ENCODE data around the gene BPIFB6. TPM values are rescaled to one million over a fixed set of nuclear protein-coding genes. Genes with fewer than 3 reads are reported as not detected.

Gene BPIFB6
- total and polyA plus RNA-seq, 2 donors (not counting 3 experiments of a cell fraction or from before 2014, with no cell fraction given): not detected

- H3K9ac ChIP-seq (replicated peaks; ENCODE audit: extremely low read depth, insufficient read depth, low read length): no peak overlapping the region
- H3K4me2 ChIP-seq (ENCODE audit: insufficient read depth, low read length): no peak overlapping the region
- H2AFZ ChIP-seq (ENCODE audit: low read depth, low read length): no peak overlapping the region
- no peaks in the 10 kb centered on the region for H3K9me1 ChIP-seq (replicated peaks; ENCODE audit: control insufficient read depth, extremely low read depth, insufficient read depth, low read length)
- no TSS peak for BruUV-seq (replicated peaks)
- no peaks in the 10 kb centered on the region for H3K9me3 ChIP-seq (replicated peaks; ENCODE audit: control insufficient read depth, insufficient read depth, low read length)
- no peaks in the 10 kb centered on the region for H3K4me1 ChIP-seq (ENCODE audit: control insufficient read depth, extremely low read depth, insufficient read depth, low read length)
- no peaks in the 10 kb centered on the region for H3K79me2 ChIP-seq (ENCODE audit: control insufficient read depth, insufficient read depth, low read length)
- H4K20me1 ChIP-seq (replicated peaks; ENCODE audit: control insufficient read depth, extremely low read depth, insufficient read depth, low read length): no peaks in the 10 kb centered on the region
- ChIA-PET CTCF (no interaction called here), POLR2A (no interaction called here)
- H3K27me3 ChIP-seq (ENCODE audit: control insufficient read depth in 2 of 2, insufficient read depth in 2 of 2, low read length in 2 of 2): no peaks in the 10 kb centered on the region
- H3K27ac ChIP-seq (ENCODE audit: insufficient read depth, low read depth, low read length): no peak overlapping the region
- H3K4me3 ChIP-seq (replicated peaks in 1 of 3; ENCODE audit: insufficient read depth in 1 of 3, low read depth in 1 of 3, low read length in 3 of 3): no peak overlapping the region
- TF ChIP-seq POLR2AphosphoS5 (IDR thresholded peaks at IDR 0.05; ENCODE audit: insufficient read depth, low read depth, low read length) (no peak), POLR2A (IDR thresholded peaks at IDR 0.05; ENCODE audit: low read depth, low read length) (no peak), GATA2 (IDR thresholded peaks at IDR 0.05; ENCODE audit: insufficient read depth, insufficient read length, low read depth, low read length) (no peak), EZH2 (IDR thresholded peaks at IDR 0.05; ENCODE audit: borderline replicate concordance, low read depth, low read length, severe bottlenecking) (no peak), FOS (IDR thresholded peaks at IDR 0.05; ENCODE audit: borderline replicate concordance, insufficient read depth, low read length) (no peak)
- TF ChIP-seq, protein P1, sequence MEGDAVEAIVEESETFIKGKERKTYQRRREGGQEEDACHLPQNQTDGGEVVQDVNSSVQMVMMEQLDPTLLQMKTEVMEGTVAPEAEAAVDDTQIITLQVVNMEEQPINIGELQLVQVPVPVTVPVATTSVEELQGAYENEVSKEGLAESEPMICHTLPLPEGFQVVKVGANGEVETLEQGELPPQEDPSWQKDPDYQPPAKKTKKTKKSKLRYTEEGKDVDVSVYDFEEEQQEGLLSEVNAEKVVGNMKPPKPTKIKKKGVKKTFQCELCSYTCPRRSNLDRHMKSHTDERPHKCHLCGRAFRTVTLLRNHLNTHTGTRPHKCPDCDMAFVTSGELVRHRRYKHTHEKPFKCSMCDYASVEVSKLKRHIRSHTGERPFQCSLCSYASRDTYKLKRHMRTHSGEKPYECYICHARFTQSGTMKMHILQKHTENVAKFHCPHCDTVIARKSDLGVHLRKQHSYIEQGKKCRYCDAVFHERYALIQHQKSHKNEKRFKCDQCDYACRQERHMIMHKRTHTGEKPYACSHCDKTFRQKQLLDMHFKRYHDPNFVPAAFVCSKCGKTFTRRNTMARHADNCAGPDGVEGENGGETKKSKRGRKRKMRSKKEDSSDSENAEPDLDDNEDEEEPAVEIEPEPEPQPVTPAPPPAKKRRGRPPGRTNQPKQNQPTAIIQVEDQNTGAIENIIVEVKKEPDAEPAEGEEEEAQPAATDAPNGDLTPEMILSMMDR (IDR thresholded peaks at IDR 0.05; ENCODE audit: extremely low read depth in 1 of 2, insufficient read depth in 1 of 2, low read depth in 1 of 2, low read length in 2 of 2): no peak
- FAIRE-seq (no peak), DNase-seq (ENCODE audit: low read depth, low spot score) (no peak)
- intact Hi-C loops (cut with micrococcal nuclease) (no loop called here), dilution Hi-C loops (cut with MboI; ENCODE audit: extremely low pct_ligation_motif_present, low sequenced_read_pairs) (no loop called here)
- H3K36me3 ChIP-seq (ENCODE audit: control insufficient read depth in 2 of 2, extremely low read depth in 1 of 2, insufficient read depth in 2 of 2, low read length in 2 of 2): no peaks in the 10 kb centered on the region
These were observed 41.4 kb downstream of the BPIFB6 start for GRCh38 chr20:33072813-33073212.

- DNase-seq (ENCODE audit: low read depth, low spot score) (no peak), FAIRE-seq (no peak)
- ChIA-PET POLR2A (interaction anchor here (0.7 kb wide), 1 partner anchor 472 kb away, joined by 3 read pairs; no protein-coding TSS in a partner anchor), CTCF (interaction anchor here (1.2 kb wide), 1 partner anchor 220 kb away, joined by 3 read pairs; no protein-coding TSS in a partner anchor)
- intact Hi-C loops (cut with micrococcal nuclease) (no loop called here), dilution Hi-C loops (cut with MboI; ENCODE audit: extremely low pct_ligation_motif_present, low sequenced_read_pairs) (no loop called here)
- no TSS peak for BruUV-seq (replicated peaks)
- Histone ChIP-seq H3K9me1 (replicated peaks; ENCODE audit: control insufficient read depth, extremely low read depth, insufficient read depth, low read length) (no peaks in the 10 kb centered on the region), H3K9ac (replicated peaks; ENCODE audit: extremely low read depth, insufficient read depth, low read length) (no peak overlapping the region), H2AFZ (ENCODE audit: low read depth, low read length) (no peak overlapping the region), H3K27ac (ENCODE audit: insufficient read depth, low read depth, low read length) (no peak overlapping the region), H3K79me2 (ENCODE audit: control insufficient read depth, insufficient read depth, low read length) (no peaks in the 10 kb centered on the region), H4K20me1 (replicated peaks; ENCODE audit: control insufficient read depth, extremely low read depth, insufficient read depth, low read length) (no peaks in the 10 kb centered on the region), H3K9me3 (replicated peaks; ENCODE audit: control insufficient read depth, insufficient read depth, low read length) (no peaks in the 10 kb centered on the region), H3K4me1 (ENCODE audit: control insufficient read depth, extremely low read depth, insufficient read depth, low read length) (no peaks in the 10 kb centered on the region), H3K27me3 (ENCODE audit: control insufficient read depth in 2 of 2, insufficient read depth in 2 of 2, low read length in 2 of 2) (no peaks in the 10 kb centered on the region), H3K4me2 (ENCODE audit: insufficient read depth, low read length) (no peak overlapping the region), H3K4me3 (replicated peaks in 1 of 3; ENCODE audit: insufficient read depth in 1 of 3, low read depth in 1 of 3, low read length in 3 of 3) (no peak overlapping the region), H3K36me3 (ENCODE audit: control insufficient read depth in 2 of 2, extremely low read depth in 1 of 2, insufficient read depth in 2 of 2, low read length in 2 of 2) (no peaks in the 10 kb centered on the region)
- TF ChIP-seq, protein P2, sequence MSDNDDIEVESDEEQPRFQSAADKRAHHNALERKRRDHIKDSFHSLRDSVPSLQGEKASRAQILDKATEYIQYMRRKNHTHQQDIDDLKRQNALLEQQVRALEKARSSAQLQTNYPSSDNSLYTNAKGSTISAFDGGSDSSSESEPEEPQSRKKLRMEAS (IDR thresholded peaks at IDR 0.05; ENCODE audit: insufficient read depth, insufficient read length): no peak
These were observed 43.2 kb downstream of the BPIFB6 start for GRCh38 chr20:33074675-33075074.

All from endothelial cell of umbilical vein (primary cell).